Measurements from ENCODE around the gene NKRF. TPM values are rescaled to one million over a fixed set of nuclear protein-coding genes. Genes with fewer than 3 reads are reported as not detected.

Gene NKRF
- total RNA-seq, 1 donor from 2014 or later: 11.6 TPM

DNA sequence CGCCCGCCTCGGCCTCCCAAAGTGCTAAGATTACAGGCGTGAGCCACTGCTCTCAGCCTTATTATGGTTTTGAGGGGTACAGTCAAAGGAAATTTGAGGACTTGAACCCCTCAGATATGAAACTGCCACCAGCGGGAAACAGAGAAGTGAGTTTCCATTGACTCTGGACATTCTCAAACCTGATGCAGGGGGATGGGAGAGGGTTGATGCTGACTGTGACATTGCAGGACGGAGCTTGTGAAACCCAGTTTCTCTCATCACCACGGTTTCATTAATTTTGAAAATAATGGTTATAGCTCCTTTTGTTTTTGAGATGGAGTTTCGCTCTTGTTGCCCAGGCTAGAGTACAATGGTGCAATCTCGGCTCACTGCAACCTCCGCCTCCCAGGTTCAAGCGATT, 18.2 kb upstream of the NKRF start:
- Mint-ChIP-seq H3K36me3 (peaks cover 17% of the 10 kb centered on the region), H3K9me3 (peaks cover 12% of the 10 kb centered on the region), H3K27ac (no peak overlapping the region)

GRCh38 chrX:119622356-119623232, 16.4 kb upstream of the NKRF start:
- H3K36me3 Mint-ChIP-seq: peaks cover 10% of the 10 kb centered on the region
- TF ChIP-seq, protein P1, sequence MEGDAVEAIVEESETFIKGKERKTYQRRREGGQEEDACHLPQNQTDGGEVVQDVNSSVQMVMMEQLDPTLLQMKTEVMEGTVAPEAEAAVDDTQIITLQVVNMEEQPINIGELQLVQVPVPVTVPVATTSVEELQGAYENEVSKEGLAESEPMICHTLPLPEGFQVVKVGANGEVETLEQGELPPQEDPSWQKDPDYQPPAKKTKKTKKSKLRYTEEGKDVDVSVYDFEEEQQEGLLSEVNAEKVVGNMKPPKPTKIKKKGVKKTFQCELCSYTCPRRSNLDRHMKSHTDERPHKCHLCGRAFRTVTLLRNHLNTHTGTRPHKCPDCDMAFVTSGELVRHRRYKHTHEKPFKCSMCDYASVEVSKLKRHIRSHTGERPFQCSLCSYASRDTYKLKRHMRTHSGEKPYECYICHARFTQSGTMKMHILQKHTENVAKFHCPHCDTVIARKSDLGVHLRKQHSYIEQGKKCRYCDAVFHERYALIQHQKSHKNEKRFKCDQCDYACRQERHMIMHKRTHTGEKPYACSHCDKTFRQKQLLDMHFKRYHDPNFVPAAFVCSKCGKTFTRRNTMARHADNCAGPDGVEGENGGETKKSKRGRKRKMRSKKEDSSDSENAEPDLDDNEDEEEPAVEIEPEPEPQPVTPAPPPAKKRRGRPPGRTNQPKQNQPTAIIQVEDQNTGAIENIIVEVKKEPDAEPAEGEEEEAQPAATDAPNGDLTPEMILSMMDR (IDR thresholded peaks at IDR 0.05; ENCODE audit: unreplicated experiment): no peak
- H3K9me3 Mint-ChIP-seq: peaks cover 5% of the 10 kb centered on the region
- DNase-seq (ENCODE audit: low spot score in 2 of 2, unreplicated experiment in 2 of 2): no peak
- no peaks in the 10 kb centered on the region for H3K27me3 Mint-ChIP-seq (ENCODE audit: low read depth)
- no peak overlapping the region for H3K4me3 Mint-ChIP-seq
- H3K27ac Mint-ChIP-seq: peak overlapping the region; percentile 30
- peaks cover 6% of the 10 kb centered on the region for H3K4me1 Mint-ChIP-seq

More for the DNA sequence above, 18.2 kb upstream of the NKRF start:
- TF ChIP-seq, protein P1 (IDR thresholded peaks at IDR 0.05; ENCODE audit: unreplicated experiment): no peak
- H3K4me1 Mint-ChIP-seq: peaks cover 6% of the 10 kb centered on the region
- DNase-seq (ENCODE audit: low spot score in 2 of 2, unreplicated experiment in 2 of 2): no peak
- no peak overlapping the region for H3K4me3 Mint-ChIP-seq
- no peaks in the 10 kb centered on the region for H3K27me3 Mint-ChIP-seq (ENCODE audit: low read depth)

DNA sequence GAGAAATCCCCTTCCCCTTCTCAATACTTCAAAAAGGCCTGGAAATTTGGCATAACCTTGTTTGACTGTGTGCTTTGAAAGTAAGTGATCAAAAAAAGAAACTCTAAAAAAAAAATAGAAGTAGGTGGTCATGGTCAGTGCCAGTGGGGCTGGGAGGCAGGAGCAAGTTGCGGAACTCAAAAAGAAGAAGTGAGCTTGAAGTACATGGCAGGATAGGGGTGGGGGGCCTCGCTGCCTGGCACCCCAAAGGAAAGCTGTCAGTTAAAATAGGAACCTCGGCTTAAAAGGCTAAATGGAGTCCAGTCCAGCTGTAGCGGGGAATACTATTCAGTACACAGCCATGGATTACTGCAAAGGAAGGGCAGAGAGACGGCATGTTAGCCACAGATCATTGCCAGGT, 12.2 kb upstream of the NKRF start:
- Mint-ChIP-seq H3K36me3 (peaks cover 1% of the 10 kb centered on the region), H3K9me3 (no peaks in the 10 kb centered on the region), H3K27me3 (ENCODE audit: low read depth) (no peaks in the 10 kb centered on the region), H3K27ac (no peak overlapping the region), H3K4me3 (no peak overlapping the region), H3K4me1 (peaks cover 6% of the 10 kb centered on the region)
- TF ChIP-seq, protein P1 (IDR thresholded peaks at IDR 0.05; ENCODE audit: unreplicated experiment): no peak
- no peak for DNase-seq (ENCODE audit: low spot score in 2 of 2, unreplicated experiment in 2 of 2)

DNA sequence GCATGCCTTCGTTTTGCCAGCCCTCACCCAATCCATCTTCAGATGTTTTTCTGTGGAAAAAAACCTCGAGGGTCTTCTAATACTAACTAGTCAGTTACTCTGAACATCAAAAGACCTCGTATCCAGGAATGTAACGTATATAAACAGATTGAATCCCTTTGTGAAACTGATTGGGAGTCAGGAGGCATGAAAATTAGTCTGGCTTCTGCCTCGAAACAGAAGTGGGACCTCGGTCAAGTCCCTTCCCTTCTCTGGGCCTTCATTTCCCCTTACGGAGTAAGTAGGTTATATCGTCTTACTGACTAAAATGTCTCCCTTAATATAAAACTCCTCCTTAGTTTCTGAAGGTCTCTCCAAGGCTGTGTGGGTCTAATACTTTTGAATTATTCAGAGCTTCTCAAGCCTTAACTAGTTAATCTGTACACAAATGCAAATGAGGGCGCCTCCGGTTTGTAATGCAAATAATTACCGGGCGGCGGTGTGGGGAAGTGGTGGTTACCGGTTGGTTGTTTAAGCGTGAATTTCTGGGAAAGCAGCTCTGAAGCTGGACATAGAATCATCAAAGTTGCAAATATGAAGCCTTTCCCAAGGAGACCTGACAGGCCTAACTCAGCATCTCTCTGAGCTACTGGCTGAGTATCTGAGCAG, 11.4 kb upstream of the NKRF start:
- no peak for DNase-seq (ENCODE audit: low spot score in 2 of 2, unreplicated experiment in 2 of 2)
- H3K9me3 Mint-ChIP-seq: peaks cover under 1% of the 10 kb centered on the region
- H3K36me3 Mint-ChIP-seq: peaks cover 1% of the 10 kb centered on the region
- no peak overlapping the region for H3K4me3 Mint-ChIP-seq
- no peaks in the 10 kb centered on the region for H3K27me3 Mint-ChIP-seq (ENCODE audit: low read depth)
- TF ChIP-seq, protein P1 (IDR thresholded peaks at IDR 0.05; ENCODE audit: unreplicated experiment): no peak
- no peak overlapping the region for H3K27ac Mint-ChIP-seq
- H3K4me1 Mint-ChIP-seq: peaks cover 3% of the 10 kb centered on the region

DNA sequence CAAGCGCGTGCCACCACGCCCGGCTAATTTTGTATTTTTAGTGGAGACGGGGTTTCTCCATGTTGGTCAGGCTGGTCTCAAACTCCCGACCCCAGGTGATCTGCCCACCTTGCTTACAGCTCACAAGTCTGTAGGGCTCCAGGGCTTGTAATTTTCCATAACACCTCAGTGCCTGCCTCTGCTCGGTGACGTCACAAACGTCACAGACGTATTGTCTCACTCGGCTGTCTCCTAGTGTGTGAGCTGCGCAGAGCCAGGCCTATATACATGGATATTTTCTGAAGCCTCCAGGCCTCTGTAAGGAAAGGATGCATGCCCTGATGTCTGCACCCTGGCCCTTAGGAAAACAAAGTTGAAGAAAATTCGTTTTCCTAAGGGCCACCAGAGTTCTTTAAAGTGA, 8.6 kb upstream of the NKRF start:
- no peak overlapping the region for H3K4me3 Mint-ChIP-seq
- DNase-seq (ENCODE audit: low spot score in 2 of 2, unreplicated experiment in 2 of 2): no peak
- TF ChIP-seq, protein P1 (IDR thresholded peaks at IDR 0.05; ENCODE audit: unreplicated experiment): no peak
- no peak overlapping the region for H3K27ac Mint-ChIP-seq
- H3K36me3 Mint-ChIP-seq: no peaks in the 10 kb centered on the region
- H3K27me3 Mint-ChIP-seq (ENCODE audit: low read depth): no peaks in the 10 kb centered on the region
- peaks cover 13% of the 10 kb centered on the region for H3K9me3 Mint-ChIP-seq
- no peaks in the 10 kb centered on the region for H3K4me1 Mint-ChIP-seq

Data from mesothelial cell of epicardium (in vitro differentiated cells).